ENCODE results near the gene LRMDA.

DNA sequence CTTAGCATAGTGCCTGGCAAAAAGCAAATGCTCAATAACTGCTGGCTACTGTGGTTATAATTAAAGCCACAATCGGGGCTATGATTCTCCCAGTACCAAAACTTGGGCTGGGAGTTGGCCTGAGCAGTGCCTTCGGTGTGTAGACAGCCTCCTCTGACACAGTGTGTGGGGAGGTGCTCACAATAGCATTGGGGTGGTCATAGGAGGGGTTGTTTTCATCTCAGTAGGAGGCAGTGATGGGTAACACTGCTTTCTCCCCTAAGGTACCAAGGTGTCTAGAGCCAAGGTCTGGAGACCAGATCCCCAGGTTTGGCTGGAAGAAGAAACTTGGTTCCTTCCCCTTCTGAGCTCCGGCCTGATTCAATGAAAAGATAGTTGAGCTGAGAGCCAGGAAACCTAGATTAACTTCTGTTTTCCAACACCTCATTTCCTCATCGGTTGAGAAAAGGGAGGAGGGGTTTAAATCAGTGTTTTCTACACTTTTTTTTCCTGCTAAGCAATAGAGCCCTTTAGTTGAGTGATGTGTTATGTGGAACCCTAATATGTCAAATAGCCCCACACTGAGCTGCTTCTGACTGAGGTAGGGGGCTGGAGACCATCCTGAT, 68.2 kb downstream of the LRMDA start:
- TF ChIP-seq TCF12 (IDR thresholded peaks at IDR 0.05; ENCODE audit: low read depth) = no peak
- TF ChIP-seq CEBPB (IDR thresholded peaks at IDR 0.05) = no peak
- TF ChIP-seq, protein P1, sequence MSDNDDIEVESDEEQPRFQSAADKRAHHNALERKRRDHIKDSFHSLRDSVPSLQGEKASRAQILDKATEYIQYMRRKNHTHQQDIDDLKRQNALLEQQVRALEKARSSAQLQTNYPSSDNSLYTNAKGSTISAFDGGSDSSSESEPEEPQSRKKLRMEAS (IDR thresholded peaks at IDR 0.05) = no peak
- TF ChIP-seq EGR1 (IDR thresholded peaks at IDR 0.05) = no peak
- TF ChIP-seq TAF1 (IDR thresholded peaks at IDR 0.05; ENCODE audit: low read depth) = no peak
- TF ChIP-seq FOXM1 (IDR thresholded peaks at IDR 0.05; ENCODE audit: borderline replicate concordance, low read depth) = no peak
- TF ChIP-seq EP300 (IDR thresholded peaks at IDR 0.05; ENCODE audit: borderline replicate concordance) = no peak

Data from Ishikawa (cell line).